ENCODE measurements around the gene UPK1A. TPM values are rescaled to one million over a fixed set of nuclear protein-coding genes. Genes with fewer than 3 reads are reported as not detected.

Gene UPK1A
- polyA plus RNA-seq, 1 donor from 2014 or later = not detected

- Histone ChIP-seq H2AFZ (ENCODE audit: low read depth, low read length) (no peak overlapping the region), H3K27ac (ENCODE audit: low read length) (no peak overlapping the region), H3K4me3 (ENCODE audit: low read length) (no peak overlapping the region), H3K27me3 (ENCODE audit: insufficient read depth, low read depth, low read length) (no peaks in the 10 kb centered on the region), H3K36me3 (ENCODE audit: insufficient read depth, low read length) (no peaks in the 10 kb centered on the region), H3F3A (ENCODE audit: insufficient read depth, low read length, poor library complexity, severe bottlenecking) (no peaks in the 10 kb centered on the region), H3K79me2 (replicated peaks; ENCODE audit: insufficient read depth, low read length) (no peaks in the 10 kb centered on the region), H3K4me2 (ENCODE audit: low read length) (no peak overlapping the region), H3K9me2 (ENCODE audit: insufficient read depth, low read length) (no peaks in the 10 kb centered on the region), H4K20me1 (ENCODE audit: insufficient read depth) (no peaks in the 10 kb centered on the region), H3K9me3 (ENCODE audit: low read length) (no peaks in the 10 kb centered on the region), H3K9ac (ENCODE audit: low read length) (no peak overlapping the region)
- TF ChIP-seq REST (IDR thresholded peaks at IDR 0.05; ENCODE audit: borderline replicate concordance) (no peak), SMC3 (conservative IDR thresholded peaks at IDR 0.05; ENCODE audit: poor library complexity) (no peak), RAD21 (conservative IDR thresholded peaks at IDR 0.05) (no peak), POLR2AphosphoS5 (IDR thresholded peaks at IDR 0.05) (no peak), CTCF (IDR thresholded peaks at IDR 0.05; ENCODE audit: poor library complexity, severe bottlenecking) (no peak), TAF1 (IDR thresholded peaks at IDR 0.05; ENCODE audit: low read depth) (no peak), EP300 (conservative IDR thresholded peaks at IDR 0.05; ENCODE audit: poor library complexity, severe bottlenecking) (no peak), MXI1 (conservative IDR thresholded peaks at IDR 0.05; ENCODE audit: poor library complexity, severe bottlenecking) (no peak), EZH2 (IDR thresholded peaks at IDR 0.05; ENCODE audit: borderline replicate concordance, insufficient read depth, low read length, poor library complexity, severe bottlenecking) (no peak)
Observed at GRCh38 chr19:35663981-35664380, 2.3 kb upstream of the UPK1A start.

GRCh38 chr19:35665157-35665556 lies 1.2 kb upstream of the UPK1A start:
- no peak overlapping the region for H2AFZ ChIP-seq (ENCODE audit: low read depth, low read length)
- H3K27me3 ChIP-seq (ENCODE audit: insufficient read depth, low read depth, low read length) = no peaks in the 10 kb centered on the region
- H3K27ac ChIP-seq (ENCODE audit: low read length) = no peak overlapping the region
- no peaks in the 10 kb centered on the region for H3F3A ChIP-seq (ENCODE audit: insufficient read depth, low read length, poor library complexity, severe bottlenecking)
- H4K20me1 ChIP-seq (ENCODE audit: insufficient read depth) = no peaks in the 10 kb centered on the region
- TF ChIP-seq EP300 (conservative IDR thresholded peaks at IDR 0.05; ENCODE audit: poor library complexity, severe bottlenecking) = no peak
- no peak for TF ChIP-seq TAF1 (IDR thresholded peaks at IDR 0.05; ENCODE audit: low read depth)
- TF ChIP-seq CTCF (IDR thresholded peaks at IDR 0.05; ENCODE audit: poor library complexity, severe bottlenecking) = no peak
- no peak for TF ChIP-seq REST (IDR thresholded peaks at IDR 0.05; ENCODE audit: borderline replicate concordance)
- TF ChIP-seq EZH2 (IDR thresholded peaks at IDR 0.05; ENCODE audit: borderline replicate concordance, insufficient read depth, low read length, poor library complexity, severe bottlenecking) = no peak
- H3K9me3 ChIP-seq (ENCODE audit: low read length) = no peaks in the 10 kb centered on the region
- no peak overlapping the region for H3K4me2 ChIP-seq (ENCODE audit: low read length)
- H3K36me3 ChIP-seq (ENCODE audit: insufficient read depth, low read length) = no peaks in the 10 kb centered on the region
- no peak overlapping the region for H3K4me3 ChIP-seq (ENCODE audit: low read length)
- no peaks in the 10 kb centered on the region for H3K79me2 ChIP-seq (replicated peaks; ENCODE audit: insufficient read depth, low read length)
- no peak overlapping the region for H3K9ac ChIP-seq (ENCODE audit: low read length)
- no peaks in the 10 kb centered on the region for H3K9me2 ChIP-seq (ENCODE audit: insufficient read depth, low read length)

Measured in neural cell (in vitro differentiated cells).